GM19395 (cell line): ENCODE results near the gene DACH1.

ENCODE experiments used
- ATAC-seq: cut with Tn5 transposase; IDR thresholded peaks from one replicate; pipeline ENCODE4 v1.9.1; 2021; ENCODE audit warnings: mild to moderate bottlenecking, moderate library complexity; ENCODE audit not compliant: unreplicated experiment

DACH1 gene

GRCh38 chr13:71830736-71831135 is 36.3 kb downstream of the DACH1 start:
- ATAC-seq, result no peak

- no peak for ATAC-seq
Measured at GRCh38 chr13:71830323-71830722, 36.7 kb downstream of the DACH1 start.

GRCh38 chr13:71829547-71829946 is 37.5 kb downstream of the DACH1 start:
- no peak for ATAC-seq

- ATAC-seq, result no peak
Measured at GRCh38 chr13:71828564-71828963, 38.4 kb downstream of the DACH1 start.

GRCh38 chr13:71828117-71828516 is 38.9 kb downstream of the DACH1 start:
- ATAC-seq, result no peak

- no peak for ATAC-seq
Measured at GRCh38 chr13:71827241-71827640, 39.8 kb downstream of the DACH1 start.

- ATAC-seq, result no peak
Measured at GRCh38 chr13:71820699-71821098, 46.3 kb downstream of the DACH1 start.

- ATAC-seq, result no peak
Measured at GRCh38 chr13:71817335-71817734, 49.7 kb downstream of the DACH1 start.

GRCh38 chr13:71814806-71815360 is 52.1 kb downstream of the DACH1 start:
- ATAC-seq, result no peak

GRCh38 chr13:71813187-71813586 is 53.8 kb downstream of the DACH1 start:
- no peak for ATAC-seq

- no peak for ATAC-seq
Measured at GRCh38 chr13:71811344-71811743, 55.7 kb downstream of the DACH1 start.

GRCh38 chr13:71808708-71809107 is 58.3 kb downstream of the DACH1 start:
- ATAC-seq, result no peak

GRCh38 chr13:71806886-71807285 is 60.1 kb downstream of the DACH1 start:
- ATAC-seq, result no peak

GRCh38 chr13:71803066-71803465 is 63.9 kb downstream of the DACH1 start:
- no peak for ATAC-seq

- no peak for ATAC-seq
Measured at GRCh38 chr13:71801781-71802180, 65.2 kb downstream of the DACH1 start.

GRCh38 chr13:71801165-71801760 is 65.7 kb downstream of the DACH1 start:
- ATAC-seq, result no peak

- no peak for ATAC-seq
Measured at GRCh38 chr13:71799324-71799723, 67.7 kb downstream of the DACH1 start.

GRCh38 chr13:71798707-71799106 is 68.3 kb downstream of the DACH1 start:
- ATAC-seq, result no peak

- no peak for ATAC-seq
Measured at GRCh38 chr13:71797517-71797916, 69.5 kb downstream of the DACH1 start.

GRCh38 chr13:71789693-71790329 is 77.2 kb downstream of the DACH1 start:
- ATAC-seq, result no peak

GRCh38 chr13:71789037-71789436 is 78.0 kb downstream of the DACH1 start:
- ATAC-seq, result no peak

- ATAC-seq, result no peak
Measured at GRCh38 chr13:71787414-71787813, 79.6 kb downstream of the DACH1 start.

- ATAC-seq, result no peak
Measured at GRCh38 chr13:71786875-71787274, 80.1 kb downstream of the DACH1 start.
